ENCODE results near the gene PLK2. TPM values are rescaled to one million over a fixed set of nuclear protein-coding genes. Genes with fewer than 3 reads are reported as not detected.

The PLK2 gene
- total RNA-seq, 1 experiment from 2014 or later, result 258 TPM

- CTCF ChIA-PET, result no interaction called here
- peak overlapping the region; percentile 97 for H3K27ac ChIP-seq (ENCODE audit: low read length)
Observed at GRCh38 chr5:58452566-58453258, 7.2 kb downstream of the PLK2 start.

More at GRCh38 chr5:58452566-58453258, 7.2 kb downstream of the PLK2 start:
- Histone ChIP-seq H3K27me3 (ENCODE audit: control insufficient read depth, insufficient read depth, low read length) (no peaks in the 10 kb centered on the region), H3K36me3 (ENCODE audit: control insufficient read depth, insufficient read depth, low read length) (peaks cover 48% of the 10 kb centered on the region), H3K4me1 (ENCODE audit: control insufficient read depth, insufficient read depth, low read length) (peaks cover 47% of the 10 kb centered on the region), H3K9me3 (ENCODE audit: control insufficient read depth, insufficient read depth, low read depth, low read length) (no peaks in the 10 kb centered on the region), H3K4me3 (ENCODE audit: low read depth in 2 of 2, low read length in 2 of 2) (peak overlapping the region in 1 of 2 experiments; percentile 87; a peak in 2 of 4 replicates)
- BruUV-seq (replicated peaks), result no TSS peak
- DNase-seq (ENCODE audit: low read depth, low spot score) (no peak), ATAC-seq (peak; percentile 63)
- in situ Hi-C loops (cut with HindIII; ENCODE audit: low pct_unique_long_range_greater_than_20kb, low sequenced_read_pairs), result loop anchor here (25.0 kb wide), 1 partner anchor 965 kb away; the partner anchor contains the start of gene ACTBL2
- intact Hi-C loops (cut with micrococcal nuclease; ENCODE audit: unreplicated experiment), result loop anchor here (10.0 kb wide), 3 partner anchors 128 to 758 kb away; no protein-coding TSS in a partner anchor
- TF ChIP-seq REST (IDR thresholded peaks at IDR 0.05; ENCODE audit: insufficient read depth in 1 of 2, low read depth in 2 of 2, low read length in 1 of 2) (no peak), POLR2AphosphoS5 (IDR thresholded peaks at IDR 0.05; ENCODE audit: low read depth, low read length) (peak; percentile 47), TCF7L2 (IDR thresholded peaks at IDR 0.05; ENCODE audit: low read depth, low read length) (no peak), CTCF (IDR thresholded peaks at IDR 0.05) (no peak), SIN3A (IDR thresholded peaks at IDR 0.05; ENCODE audit: borderline replicate concordance, insufficient read depth, low read depth, low read length) (no peak)
- POLR2A ChIA-PET, result no interaction called here

Data from Panc1 (cell line).